ENCODE results near the gene RIC3.

GRCh38 chr11:8092587-8093424, 76.0 kb downstream of the RIC3 start:
- TF ChIP-seq CTCF (IDR thresholded peaks at IDR 0.05) (peak in 4 of 7 experiments; percentile 44 to 46 (median 45)), POLR2A (IDR thresholded peaks at IDR 0.05) (no peak), POLR2AphosphoS5 (IDR thresholded peaks at IDR 0.05) (peak in 1 of 3 donors; percentile 30)
